ENCODE measurements around the gene NPIPA8.
"Not testable (repeated sequence)": the region's sequence is repeated elsewhere in the genome, so short reads cannot be mapped to it uniquely, and the experiment has no call there.

NPIPA8 gene

GRCh38 chr16:18336636-18337035 lies at the start of gene NPIPA8:
Gene NPIPA8, minus strand, starts transcription at chr16:18336736. Its CDS starts 4,074 bp downstream, at chr16:18332662.
- DNase-seq: not testable (repeated sequence)

DNA sequence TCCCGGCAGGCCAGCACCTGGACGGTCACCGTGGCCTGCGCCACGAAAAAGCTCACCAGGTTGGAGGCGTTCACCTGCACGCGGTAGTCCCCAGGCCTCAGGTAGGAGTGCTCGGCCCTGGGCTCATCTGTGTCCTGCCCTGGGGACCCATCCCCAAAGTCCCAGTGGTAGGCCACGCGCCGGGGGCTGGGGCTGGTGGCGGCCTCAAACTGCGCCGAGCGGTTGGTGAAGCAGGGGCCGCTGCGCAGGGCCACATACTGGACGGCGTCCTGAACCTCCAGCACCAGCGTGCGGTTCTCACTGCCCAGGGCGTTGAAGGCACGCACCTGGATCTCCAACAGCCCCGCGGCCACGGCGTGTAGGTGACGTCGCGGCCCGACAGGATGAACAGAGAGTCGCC lies 48.7 kb upstream of the NPIPA8 start:
- DNase-seq: not testable (repeated sequence)

GRCh38 chr16:18384869-18385268 lies 48.3 kb upstream of the NPIPA8 start:
- DNase-seq: not testable (repeated sequence)

- DNase-seq: not testable (repeated sequence)
Observed at GRCh38 chr16:18384098-18384636, 47.6 kb upstream of the NPIPA8 start.

DNA sequence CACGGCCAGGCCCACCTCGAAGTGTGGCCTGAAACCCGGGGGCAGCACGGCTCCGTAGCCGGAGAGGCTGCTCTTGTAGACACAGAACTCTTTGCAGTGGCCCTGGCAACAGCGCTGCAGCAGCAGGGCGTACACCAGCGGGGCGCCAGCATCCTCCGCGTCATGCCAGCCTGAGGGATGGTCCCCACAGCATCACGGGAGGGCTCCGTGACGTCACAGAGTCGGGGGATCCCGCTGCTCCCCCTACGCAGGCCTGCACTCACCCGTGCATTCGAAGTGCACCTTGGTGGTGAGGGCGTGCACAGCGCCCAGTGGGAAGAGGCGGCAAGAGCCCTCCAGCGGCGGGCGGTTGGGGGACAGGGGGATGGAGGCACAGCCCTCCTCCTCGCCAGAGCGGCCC lies 46.2 kb upstream of the NPIPA8 start:
- DNase-seq: not testable (repeated sequence)

DNA sequence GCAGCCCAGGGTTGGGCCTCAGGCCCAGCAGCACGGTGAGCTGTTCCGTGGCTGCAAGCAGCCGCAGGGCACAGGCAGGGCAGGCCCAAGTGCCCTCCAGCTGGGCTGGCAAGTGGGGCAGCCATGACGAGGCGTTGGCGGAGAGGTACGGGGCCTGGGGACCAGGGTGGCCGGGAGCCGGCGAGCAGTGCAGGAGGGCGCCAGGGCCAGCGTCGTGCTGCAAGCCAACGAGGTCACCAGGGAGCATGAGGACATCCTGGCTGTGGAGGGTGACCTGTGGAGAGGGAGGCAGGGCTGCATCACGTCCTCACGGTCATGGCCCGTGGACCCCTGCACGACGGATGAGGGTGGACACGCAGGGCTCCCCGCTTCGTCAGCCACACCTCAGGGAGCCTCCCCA lies 11.2 kb upstream of the NPIPA8 start:
- not testable (repeated sequence) for DNase-seq

DNA sequence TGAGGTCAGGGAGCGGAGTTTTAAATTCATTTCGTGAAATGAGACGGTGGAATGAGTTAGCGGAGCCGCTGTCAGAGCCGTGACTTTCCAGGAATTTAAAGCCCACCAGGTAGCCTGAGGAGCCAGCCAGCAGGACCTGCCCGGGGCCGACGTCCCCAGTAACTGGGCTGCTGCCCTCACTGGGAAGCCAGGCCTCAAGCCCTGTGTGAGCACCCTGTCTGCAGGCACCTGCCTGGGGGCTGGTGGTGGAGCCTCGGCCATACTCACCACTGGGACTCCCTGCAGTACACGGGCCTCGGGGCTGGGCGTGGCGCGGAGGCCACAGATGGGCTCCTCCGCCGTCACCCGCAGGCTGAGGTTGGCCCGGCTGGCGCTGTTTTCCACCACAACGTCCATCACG lies 10.5 kb upstream of the NPIPA8 start:
- not testable (repeated sequence) for DNase-seq

- not testable (repeated sequence) for DNase-seq
Observed at GRCh38 chr16:18344634-18345033, 8.1 kb upstream of the NPIPA8 start.

- DNase-seq: not testable (repeated sequence)
Observed at GRCh38 chr16:18341986-18342385, 5.5 kb upstream of the NPIPA8 start.

DNA sequence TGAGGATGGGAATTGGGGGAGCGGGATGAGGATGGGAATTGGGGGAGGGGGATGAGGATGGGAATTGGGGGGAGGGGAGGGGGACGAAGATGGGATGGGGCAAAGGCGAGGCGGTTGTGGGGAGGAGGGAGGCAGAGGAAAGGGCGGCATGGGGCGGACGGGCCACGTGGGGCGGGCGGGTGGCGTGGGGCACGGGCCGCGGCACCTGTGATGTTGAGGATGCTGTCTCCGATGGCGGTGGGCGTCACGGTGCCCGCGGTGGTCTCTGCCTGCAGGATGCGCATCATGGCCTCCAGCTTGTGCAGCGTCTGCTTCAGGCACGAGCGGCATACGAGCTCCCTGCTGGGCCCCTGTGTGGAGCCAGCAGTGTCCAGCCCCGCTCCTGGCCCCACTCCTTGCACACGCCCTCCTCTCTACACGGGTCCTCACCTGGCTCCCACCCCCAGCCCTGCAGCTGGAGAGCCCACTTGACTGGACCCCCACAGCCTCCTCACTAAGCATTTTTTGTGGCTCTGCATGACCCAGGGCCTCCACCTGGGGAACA lies 5.0 kb upstream of the NPIPA8 start:
- DNase-seq: not testable (repeated sequence)

DNA sequence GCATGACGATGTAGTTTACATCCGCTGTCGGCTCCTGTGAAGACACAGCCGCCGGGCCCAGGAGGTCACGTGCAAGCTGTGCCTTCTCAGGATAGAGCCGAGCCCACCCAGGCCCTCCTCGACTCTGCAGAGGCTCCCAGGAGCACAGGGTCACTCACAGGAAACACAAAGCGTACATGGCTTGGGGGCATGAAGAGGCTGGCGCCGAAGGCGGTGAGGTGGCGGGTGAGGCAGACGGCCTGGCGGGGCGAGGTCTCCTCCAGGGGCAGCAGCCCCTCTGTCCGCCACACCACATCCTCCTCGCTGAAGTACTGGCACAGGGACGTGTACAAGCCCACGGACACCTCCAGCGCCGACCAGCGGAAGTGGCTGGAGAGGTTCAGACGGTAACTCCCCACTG lies 2.7 kb upstream of the NPIPA8 start:
- not testable (repeated sequence) for DNase-seq

GRCh38 chr16:18311811-18312210 lies 24.7 kb downstream of the NPIPA8 start:
- DNase-seq: not testable (repeated sequence)

DNA sequence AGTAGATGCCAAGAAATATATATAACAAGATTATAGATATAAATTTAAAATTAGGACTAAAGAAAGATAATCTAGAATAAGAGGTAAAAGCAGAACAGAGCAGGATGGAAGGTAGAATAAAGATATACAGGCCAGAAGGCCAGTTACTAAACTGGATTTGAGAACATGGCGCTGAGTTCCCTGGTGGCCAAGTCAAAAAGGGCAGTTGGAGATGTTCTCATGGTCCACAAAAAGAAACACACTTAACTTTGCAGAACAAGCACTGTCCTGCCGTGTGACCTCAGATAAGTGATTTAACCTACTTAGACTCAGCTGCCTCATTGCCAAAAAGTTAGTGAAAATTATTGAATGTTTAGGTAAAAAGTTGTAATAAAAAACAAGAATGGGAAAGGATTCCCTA lies 27.4 kb downstream of the NPIPA8 start:
- DNase-seq: not testable (repeated sequence)

- DNase-seq: not testable (repeated sequence)
Observed at GRCh38 chr16:18307241-18307640, 29.3 kb downstream of the NPIPA8 start.

DNA sequence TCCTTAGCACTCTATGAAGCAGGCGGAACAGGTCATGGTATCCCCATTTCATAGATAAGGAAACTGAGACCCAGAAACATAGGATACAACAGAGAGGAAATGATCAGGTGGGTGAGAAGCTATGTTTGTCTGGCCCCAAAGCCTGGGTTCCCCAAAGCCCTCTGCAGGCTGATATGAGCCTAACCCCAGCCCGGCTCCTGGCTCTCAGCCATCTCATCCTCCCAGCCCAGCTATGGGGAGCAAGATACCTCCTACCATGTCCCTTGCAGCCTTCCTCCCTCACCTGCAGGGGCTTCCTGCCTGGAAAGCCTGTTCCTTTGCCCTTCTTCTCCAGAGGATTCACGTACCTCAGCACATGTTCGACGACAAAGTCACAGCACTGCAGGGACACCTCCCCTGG lies 30.5 kb downstream of the NPIPA8 start:
- DNase-seq: not testable (repeated sequence)

- not testable (repeated sequence) for DNase-seq
Observed at GRCh38 chr16:18303059-18303706, 33.4 kb downstream of the NPIPA8 start.

DNA sequence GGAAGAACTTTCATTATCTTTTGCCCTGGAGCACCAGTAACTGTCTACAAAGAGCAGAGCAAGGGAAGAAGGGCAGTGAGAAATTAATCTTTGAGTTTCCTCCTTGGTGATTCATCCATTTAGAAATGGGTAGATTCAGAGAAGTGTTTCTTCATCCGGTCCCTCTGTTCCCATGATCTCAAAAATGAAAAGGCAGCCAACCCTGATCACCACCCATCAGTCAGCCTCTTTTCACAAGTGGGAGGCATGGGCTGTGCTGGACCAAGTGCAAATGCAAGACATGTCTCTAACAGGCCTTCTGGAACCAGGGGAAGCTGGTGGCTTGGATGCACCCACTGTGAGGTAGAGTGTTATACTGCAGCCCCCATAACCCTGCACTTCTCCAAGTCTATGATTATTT lies 38.8 kb downstream of the NPIPA8 start:
- DNase-seq: not testable (repeated sequence)

DNA sequence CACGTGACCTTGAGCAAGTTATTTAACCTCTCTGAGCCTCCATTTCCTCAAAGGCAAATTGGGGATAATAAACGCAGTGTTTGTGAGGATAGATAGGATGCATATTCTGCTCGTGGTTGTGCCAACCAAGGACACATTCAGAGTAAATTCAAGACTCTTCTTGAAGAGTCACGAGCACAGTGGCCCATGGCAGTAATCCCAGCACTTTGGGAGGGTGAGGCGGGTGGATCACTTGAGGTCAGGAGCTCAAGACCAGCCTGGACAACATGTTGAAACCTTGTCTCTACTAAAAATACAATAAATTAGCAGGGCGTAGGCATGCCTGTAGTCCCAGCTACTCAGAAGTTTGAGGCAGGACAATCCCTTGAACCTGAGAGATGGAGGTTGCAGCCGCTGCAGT lies 39.6 kb downstream of the NPIPA8 start:
- not testable (repeated sequence) for DNase-seq

DNA sequence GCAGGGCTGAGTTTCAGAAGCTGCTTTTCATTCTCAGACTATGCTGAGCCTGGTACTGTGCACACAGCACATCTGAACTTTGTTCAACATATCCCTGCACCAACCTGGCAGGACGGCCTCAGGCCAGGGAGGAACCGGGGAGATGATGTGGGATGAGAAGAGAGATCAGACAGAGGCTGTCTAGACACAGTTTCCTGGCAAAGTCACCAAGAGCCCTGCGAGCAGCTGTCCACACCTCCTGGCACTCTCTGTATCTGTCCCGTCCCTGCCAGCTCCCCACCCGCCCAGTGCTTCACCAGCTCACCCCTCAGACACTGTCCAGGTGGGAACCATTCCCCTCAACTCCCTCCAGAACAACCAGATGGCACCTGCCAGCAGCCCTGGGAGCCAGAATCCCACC lies 42.2 kb downstream of the NPIPA8 start:
- not testable (repeated sequence) for DNase-seq

DNA sequence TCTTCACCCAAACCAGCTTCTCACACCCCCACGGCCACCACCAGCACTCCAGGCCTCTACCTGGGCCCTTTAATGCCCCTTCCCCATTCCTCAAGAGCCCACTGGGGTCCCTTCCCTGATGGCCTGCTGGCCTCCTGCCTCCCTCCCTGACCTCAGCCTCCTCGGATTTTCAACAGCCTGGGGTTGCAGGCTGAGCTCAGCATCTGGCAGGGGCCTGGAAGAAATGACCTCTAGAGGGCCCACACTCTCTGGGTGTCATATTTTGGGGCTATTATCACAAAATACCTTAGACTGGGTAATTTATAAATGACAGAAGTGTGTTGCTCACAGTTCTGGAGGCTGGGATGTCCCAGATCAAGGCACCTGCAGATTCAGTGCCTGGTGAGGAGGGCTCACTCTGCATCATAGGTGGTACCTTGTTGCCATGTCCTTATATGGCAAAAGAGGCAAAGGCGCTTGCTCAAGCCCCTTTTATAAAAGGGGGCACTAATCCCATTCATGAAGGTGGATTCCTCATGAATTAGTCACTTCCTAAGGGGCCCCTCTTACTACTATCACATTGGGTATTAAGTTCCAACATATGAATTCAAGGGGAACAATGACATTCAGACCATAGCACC lies 43.1 kb downstream of the NPIPA8 start:
- not testable (repeated sequence) for DNase-seq

DNA sequence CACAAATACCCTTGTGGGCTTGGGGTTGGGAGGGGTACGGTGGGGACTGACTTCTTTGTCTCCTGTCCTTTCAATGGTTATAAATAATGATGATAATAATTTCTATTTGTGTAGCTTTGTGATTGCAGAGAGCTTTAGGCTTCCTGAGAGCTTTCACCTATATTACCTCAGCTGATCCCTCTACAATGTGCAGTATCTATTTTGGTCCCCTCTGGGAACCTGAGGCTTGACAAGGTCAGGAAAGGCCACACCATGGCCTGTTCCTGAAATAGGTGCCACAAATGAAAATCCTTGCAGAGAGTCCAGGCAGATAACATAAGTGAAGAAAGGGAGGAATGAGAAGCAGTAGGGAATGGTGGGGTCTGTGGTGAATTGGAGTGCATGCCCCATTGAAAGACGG lies 45.6 kb downstream of the NPIPA8 start:
- DNase-seq: not testable (repeated sequence)

DNA sequence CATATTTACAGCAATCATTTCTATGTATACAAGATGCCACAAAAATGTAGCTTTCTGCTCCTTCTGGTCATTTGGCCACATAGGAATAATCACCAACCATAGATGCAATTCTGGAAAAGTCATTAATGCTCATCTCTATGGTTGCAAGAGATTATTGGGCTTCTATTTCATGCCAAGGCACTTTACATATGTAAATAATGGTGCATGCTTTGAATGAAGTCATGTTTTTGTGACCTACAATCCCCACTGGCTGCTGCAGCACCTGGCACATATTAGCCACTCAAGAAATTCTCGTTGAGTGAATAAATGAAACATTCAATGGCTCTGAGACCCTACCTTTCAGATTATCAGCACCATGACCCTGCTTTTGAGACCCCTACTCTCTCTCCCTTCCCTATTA lies 50.2 kb downstream of the NPIPA8 start:
- not testable (repeated sequence) for DNase-seq

GRCh38 chr16:18280319-18280718 lies 56.2 kb downstream of the NPIPA8 start:
- DNase-seq: not testable (repeated sequence)

GRCh38 chr16:18276756-18277155 lies 59.8 kb downstream of the NPIPA8 start:
- not testable (repeated sequence) for DNase-seq

All from activated T-cell treated with anti-CD3 and anti-CD28 coated beads, Interleukin-2, amount 50 U/mL, for 48 hours (primary cell).